ENCODE measurements around the gene ANKRD12.
"Not testable (repeated sequence)": the region's sequence is repeated elsewhere in the genome, so short reads cannot be mapped to it uniquely, and the experiment has no call there.

The ANKRD12 gene

GRCh38 chr18:9233771-9234440 is 97.3 kb downstream of the ANKRD12 start:
- DNase-seq (ENCODE audit: low read depth) = no peak

- DNase-seq (ENCODE audit: low read depth) = no peak
Observed at GRCh38 chr18:9234528-9234927, 97.9 kb downstream of the ANKRD12 start.

GRCh38 chr18:9237981-9238380 is 101.4 kb downstream of the ANKRD12 start:
- DNase-seq (ENCODE audit: low read depth) = no peak

GRCh38 chr18:9239720-9240119 is 103.1 kb downstream of the ANKRD12 start:
- no peak for DNase-seq (ENCODE audit: low read depth)

- DNase-seq (ENCODE audit: low read depth) = no peak
Observed at GRCh38 chr18:9240270-9240669, 103.7 kb downstream of the ANKRD12 start.

DNA sequence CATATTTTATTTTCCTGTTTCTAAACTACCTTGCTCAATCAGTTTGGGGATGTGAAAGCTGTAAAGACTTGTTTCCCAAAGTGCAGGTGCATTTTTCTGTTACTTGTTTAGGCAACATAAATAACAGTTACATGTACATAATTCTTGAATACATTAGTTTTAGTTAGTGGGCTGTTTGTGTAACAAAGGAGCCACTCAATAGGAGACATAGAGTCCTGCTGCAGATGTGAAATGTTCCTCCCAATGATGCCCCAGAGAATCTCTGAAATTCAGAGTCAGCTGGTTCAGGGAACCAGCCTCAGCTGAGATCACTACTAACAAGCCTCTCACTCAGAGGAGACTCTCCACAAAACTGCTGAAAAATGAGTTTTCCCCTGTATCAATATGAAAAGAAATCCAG is 106.4 kb downstream of the ANKRD12 start:
- no peak for DNase-seq (ENCODE audit: low read depth)

- no peak for DNase-seq (ENCODE audit: low read depth)
Observed at GRCh38 chr18:9244376-9244775, 107.8 kb downstream of the ANKRD12 start.

GRCh38 chr18:9248661-9249060 is 112.1 kb downstream of the ANKRD12 start:
- DNase-seq (ENCODE audit: low read depth) = no peak

- DNase-seq (ENCODE audit: low read depth) = no peak
Observed at GRCh38 chr18:9249254-9249653, 112.7 kb downstream of the ANKRD12 start.

- no peak for DNase-seq (ENCODE audit: low read depth)
Observed at GRCh38 chr18:9259173-9259572, 122.6 kb downstream of the ANKRD12 start.

- no peak for DNase-seq (ENCODE audit: low read depth)
Observed at GRCh38 chr18:9260388-9261380, 124.1 kb downstream of the ANKRD12 start.

- no peak for DNase-seq (ENCODE audit: low read depth)
Observed at GRCh38 chr18:9263264-9263663, 126.7 kb downstream of the ANKRD12 start.

GRCh38 chr18:9264797-9265196 is 128.2 kb downstream of the ANKRD12 start:
- DNase-seq (ENCODE audit: low read depth) = not testable (repeated sequence)

DNA sequence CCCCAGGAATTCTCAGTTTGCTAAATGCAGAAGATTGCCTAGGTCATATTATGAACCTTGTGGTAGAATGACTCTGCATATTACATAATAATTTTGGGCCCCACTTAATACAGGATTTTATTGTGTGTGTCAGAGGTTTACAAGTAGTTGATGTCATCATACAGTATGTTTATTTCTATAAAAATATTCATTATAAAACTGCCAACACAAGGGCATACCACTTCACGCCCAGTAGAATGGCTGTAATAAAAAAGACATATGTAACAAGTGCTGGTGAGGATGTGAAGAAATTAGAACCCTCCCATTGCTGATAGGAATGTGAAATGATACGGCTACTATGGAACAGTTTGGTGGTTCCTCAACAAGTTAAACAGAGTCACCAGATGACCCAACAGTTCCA is 136.6 kb downstream of the ANKRD12 start:
- no peak for DNase-seq (ENCODE audit: low read depth)

- no peak for DNase-seq (ENCODE audit: low read depth)
Observed at GRCh38 chr18:9275890-9276289, 139.3 kb downstream of the ANKRD12 start.

DNA sequence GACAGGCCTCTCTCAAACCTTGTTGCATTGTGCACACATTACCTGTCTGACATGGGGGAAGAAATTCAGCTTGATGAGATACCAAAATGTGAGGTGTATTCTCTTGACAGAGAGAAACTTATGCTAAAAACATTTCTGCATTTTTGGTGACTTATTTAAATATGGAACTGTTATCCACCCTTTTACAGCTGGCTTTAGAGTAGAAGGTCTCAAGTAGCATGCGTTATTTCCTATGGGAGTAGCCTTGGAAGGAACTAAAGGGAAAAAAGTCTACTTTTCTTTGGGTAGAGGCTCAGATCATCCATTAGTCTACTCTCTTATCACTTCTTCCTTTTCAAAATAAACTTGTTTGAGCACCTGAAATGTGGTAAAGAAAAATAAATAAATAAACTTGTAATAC is 141.4 kb downstream of the ANKRD12 start:
- no peak for DNase-seq (ENCODE audit: low read depth)

GRCh38 chr18:9280849-9281248 is 144.3 kb downstream of the ANKRD12 start:
- DNase-seq (ENCODE audit: low read depth) = no peak

GRCh38 chr18:9281780-9282179 is 145.2 kb downstream of the ANKRD12 start:
- no peak for DNase-seq (ENCODE audit: low read depth)

DNA sequence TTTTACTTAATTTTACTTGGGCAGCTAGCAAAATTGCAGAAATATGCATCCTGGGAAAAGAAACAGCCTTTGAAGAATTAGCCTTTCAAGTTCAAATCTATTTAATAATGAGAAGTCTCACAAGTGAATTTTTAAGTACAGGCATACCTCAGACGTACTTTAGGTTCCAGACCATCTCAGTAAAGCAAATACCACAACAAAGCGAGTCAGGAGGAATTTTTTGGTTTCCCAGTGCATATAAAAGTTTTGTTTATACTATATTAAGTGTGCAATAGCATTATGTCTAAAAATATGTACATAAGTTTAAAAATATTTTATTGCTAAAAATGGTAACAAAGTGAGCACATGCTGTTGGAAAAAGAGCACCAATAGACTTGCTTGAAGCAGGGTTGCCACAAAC is 147.2 kb downstream of the ANKRD12 start:
- DNase-seq (ENCODE audit: low read depth) = no peak

- no peak for DNase-seq (ENCODE audit: low read depth)
Observed at GRCh38 chr18:9285604-9286003, 149.0 kb downstream of the ANKRD12 start.

GRCh38 chr18:9287036-9287435 is 150.5 kb downstream of the ANKRD12 start:
- no peak for DNase-seq (ENCODE audit: low read depth)

- DNase-seq (ENCODE audit: low read depth) = no peak
Observed at GRCh38 chr18:9289698-9290097, 153.1 kb downstream of the ANKRD12 start.

DNA sequence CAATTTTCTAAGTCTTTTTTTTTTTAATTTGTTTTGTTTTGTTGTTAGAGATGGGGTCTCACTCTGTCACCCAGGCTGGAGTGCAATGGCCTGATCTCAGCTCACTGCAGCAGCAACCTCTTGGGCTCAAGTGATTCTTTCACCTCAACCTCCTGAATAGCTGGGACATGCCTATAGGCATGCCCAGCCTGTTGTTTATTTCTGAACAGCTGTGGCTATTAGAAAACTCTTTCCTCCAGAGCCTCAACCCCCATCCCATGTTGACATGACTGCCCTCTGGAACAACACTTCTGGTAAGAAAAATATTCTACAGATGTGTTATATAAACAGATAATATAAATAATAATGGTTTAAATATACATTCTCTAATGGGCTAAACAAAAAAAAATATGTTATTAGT is 153.6 kb downstream of the ANKRD12 start:
- no peak for DNase-seq (ENCODE audit: low read depth)

Data from activated T-helper 1 cell treated with Interleukin-2 at 50 U/mL for 16 hours (primary cell).